ENCODE data around the gene KIF18A.
A peak's percentile ranks its signal among the peaks of the same experiment; 100 is the strongest.
"Not testable (repeated sequence)": the region's sequence is repeated elsewhere in the genome, so short reads cannot be mapped to it uniquely, and the experiment has no call there.

Gene KIF18A

GRCh38 chr11:28107750-28108618 is at the start of gene KIF18A, which contains the start of gene METTL15:
Gene KIF18A, minus strand, starts transcription at chr11:28108156. Its CDS starts 10,209 bp downstream, at chr11:28097947.
Gene METTL15, plus strand, starts transcription at chr11:28108388. Its CDS starts 4,947 bp downstream, at chr11:28113335.
- DNase-seq (ENCODE audit: low spot score), result peak; percentile 98

GRCh38 chr11:28153586-28153985 is 45.6 kb upstream of the KIF18A start:
- DNase-seq (ENCODE audit: low spot score), result no peak

GRCh38 chr11:28152743-28153142 is 44.8 kb upstream of the KIF18A start:
- no peak for DNase-seq (ENCODE audit: low spot score)

GRCh38 chr11:28146123-28146751 is 38.3 kb upstream of the KIF18A start:
- no peak for DNase-seq (ENCODE audit: low spot score)

- no peak for DNase-seq (ENCODE audit: low spot score)
Observed at GRCh38 chr11:28144808-28145207, 36.9 kb upstream of the KIF18A start.

GRCh38 chr11:28142724-28143123 is 34.8 kb upstream of the KIF18A start:
- no peak for DNase-seq (ENCODE audit: low spot score)

- no peak for DNase-seq (ENCODE audit: low spot score)
Observed at GRCh38 chr11:28140689-28141455, 32.9 kb upstream of the KIF18A start.

GRCh38 chr11:28139841-28140415 is 32.0 kb upstream of the KIF18A start:
- DNase-seq (ENCODE audit: low spot score), result no peak

GRCh38 chr11:28137832-28138231 is 29.9 kb upstream of the KIF18A start:
- DNase-seq (ENCODE audit: low spot score), result no peak

GRCh38 chr11:28137366-28137765 is 29.4 kb upstream of the KIF18A start:
- no peak for DNase-seq (ENCODE audit: low spot score)

- DNase-seq (ENCODE audit: low spot score), result not testable (repeated sequence)
Observed at GRCh38 chr11:28136157-28136556, 28.2 kb upstream of the KIF18A start.

GRCh38 chr11:28133146-28133545 is 25.2 kb upstream of the KIF18A start:
- no peak for DNase-seq (ENCODE audit: low spot score)

- no peak for DNase-seq (ENCODE audit: low spot score)
Observed at GRCh38 chr11:28132548-28132947, 24.6 kb upstream of the KIF18A start.

- no peak for DNase-seq (ENCODE audit: low spot score)
Observed at GRCh38 chr11:28123151-28123581, 15.2 kb upstream of the KIF18A start.

GRCh38 chr11:28117712-28118111 is 9.8 kb upstream of the KIF18A start:
- no peak for DNase-seq (ENCODE audit: low spot score)

- DNase-seq (ENCODE audit: low spot score), result no peak
Observed at GRCh38 chr11:28114731-28115130, 6.8 kb upstream of the KIF18A start.

GRCh38 chr11:28114116-28114515 is 6.2 kb upstream of the KIF18A start:
- no peak for DNase-seq (ENCODE audit: low spot score)

GRCh38 chr11:28110821-28111200 is 2.9 kb upstream of the KIF18A start:
- no peak for DNase-seq (ENCODE audit: low spot score)

- peak; percentile 63 for DNase-seq (ENCODE audit: low spot score)
Observed at GRCh38 chr11:28110108-28110820, 2.3 kb upstream of the KIF18A start.

- no peak for DNase-seq (ENCODE audit: low spot score)
Observed at GRCh38 chr11:28108958-28109357, 1.0 kb upstream of the KIF18A start.

GRCh38 chr11:28107191-28107749 is 686 bp downstream of the KIF18A start:
- DNase-seq (ENCODE audit: low spot score), result no peak

Data from globus pallidus (tissue), 1 donor.